ENCODE measurements around the gene SMCHD1.

DNA sequence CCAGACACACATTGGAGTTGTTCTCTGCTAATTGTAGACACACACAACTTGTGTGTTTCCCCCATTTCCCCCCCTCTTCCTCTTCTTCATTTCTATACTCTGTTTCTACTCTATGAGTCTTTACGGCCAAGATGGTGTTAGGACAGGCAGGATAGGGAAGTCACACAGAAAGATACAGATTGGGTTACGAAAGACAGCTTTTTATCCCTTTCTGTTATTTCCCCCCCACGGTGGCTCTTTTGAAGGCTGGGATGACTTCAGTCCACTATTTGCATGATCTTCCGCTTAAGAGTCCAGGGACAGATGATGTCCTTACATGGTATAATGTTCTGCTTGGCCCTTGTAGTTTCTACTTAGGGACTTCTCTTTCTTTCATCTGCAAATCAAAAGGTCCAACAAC, 189.6 kb downstream of the SMCHD1 start:
- no peak for TF ChIP-seq POLR2AphosphoS5 (IDR thresholded peaks at IDR 0.05; ENCODE audit: low read depth, low read length)
- no peak for TF ChIP-seq SIN3A (IDR thresholded peaks at IDR 0.05; ENCODE audit: borderline replicate concordance, insufficient read depth, low read length)
- no peak for TF ChIP-seq TAF1 (IDR thresholded peaks at IDR 0.05; ENCODE audit: borderline replicate concordance, insufficient read depth, low read length)
- no peak for TF ChIP-seq REST (IDR thresholded peaks at IDR 0.05; ENCODE audit: insufficient read depth in 1 of 2, low read depth in 2 of 2, low read length in 2 of 2)

Data from PFSK-1 (cell line).